Fibroblast of lung (primary cell): ENCODE results near the gene TRIM15. TPM values are rescaled to one million over a fixed set of nuclear protein-coding genes. Genes with fewer than 3 reads are reported as not detected.

ENCODE experiments used
- DNase-seq, 2 donors: peaks; one replicate each; pipeline versions ENCODE4 v3.0.0 to v3.0.0-alpha.2; 2010; ENCODE audit warnings: low read depth in 2 of 2
- H2AFZ ChIP-seq: 2 replicates; pipeline ENCODE4 v1.5.1; 2012; ENCODE audit warnings: low read length, control low read depth, inconsistent platforms
- H3K27ac ChIP-seq: 2 replicates; pipeline ENCODE4 v1.5.1; 2011; ENCODE audit warnings: low read length, control low read depth; ENCODE audit not compliant: insufficient read depth
- H3K27me3 ChIP-seq: 2 replicates; pipeline ENCODE4 v1.5.1; 2011; ENCODE audit warnings: mild to moderate bottlenecking, low read length; ENCODE audit not compliant: control insufficient read depth, insufficient read depth
- H3K36me3 ChIP-seq: 2 replicates; pipeline ENCODE4 v1.5.1; 2011; ENCODE audit warnings: low read length; ENCODE audit not compliant: control insufficient read depth, insufficient read depth
- H3K4me1 ChIP-seq: 2 replicates; pipeline ENCODE4 v1.5.1; 2011; ENCODE audit warnings: low read length; ENCODE audit not compliant: control insufficient read depth, insufficient read depth; ENCODE audit errors: extremely low read depth
- H3K4me2 ChIP-seq: 2 replicates; pipeline ENCODE4 v1.5.1; 2011; ENCODE audit warnings: low read length, control low read depth; ENCODE audit not compliant: insufficient read depth; ENCODE audit errors: extremely low read depth
- H3K4me3 ChIP-seq, 4 experiments: fragments of 200-600 bp in 1 of 4; sonication (generic) in 1 of 4; replicated peaks in 1 of 4; 2 replicates each; pipeline ENCODE4 v1.5.1; 2011 to 2016; ENCODE audit warnings: low read length in 4 of 4, low read depth in 3 of 4, mild to moderate bottlenecking in 3 of 4, control low read depth in 2 of 4, inconsistent platforms in 1 of 4, mixed read lengths in 1 of 4; ENCODE audit not compliant: insufficient read depth in 1 of 4; ENCODE audit errors: control extremely low read depth in 1 of 4
- H3K79me2 ChIP-seq: 2 replicates; pipeline ENCODE4 v1.5.1; 2012; ENCODE audit warnings: mild to moderate bottlenecking, low read length, inconsistent platforms; ENCODE audit not compliant: control insufficient read depth, insufficient read depth
- H3K9ac ChIP-seq: 2 replicates; pipeline ENCODE4 v1.5.1; 2011; ENCODE audit warnings: mild to moderate bottlenecking, low read length, control low read depth; ENCODE audit not compliant: insufficient read depth
- H3K9me3 ChIP-seq: 2 replicates; pipeline ENCODE4 v1.5.1; 2012; ENCODE audit warnings: low read depth, low read length; ENCODE audit not compliant: control insufficient read depth, insufficient read depth
- H4K20me1 ChIP-seq: 2 replicates; pipeline ENCODE4 v1.5.1; 2011; ENCODE audit warnings: low read length; ENCODE audit not compliant: control insufficient read depth, insufficient read depth; ENCODE audit errors: extremely low read depth
- CTCF ChIP-seq, 2 donors: IDR thresholded peaks in 1 of 2; conservative IDR thresholded peaks in 1 of 2; 1 replicate in 1 of 2; 2 replicates in 1 of 2; pipeline ENCODE4 v1.5.1; 2011 to 2012; ENCODE audit warnings: low read length in 2 of 2, control low read depth in 1 of 2, inconsistent platforms in 1 of 2, low read depth in 1 of 2, mild to moderate bottlenecking in 1 of 2
- EZH2 ChIP-seq: IDR thresholded peaks from 2 replicates; pipeline ENCODE4 v1.5.1; 2012; ENCODE audit warnings: low read length, control low read depth, mild to moderate bottlenecking; ENCODE audit errors: missing control alignments
- polyA plus RNA-seq, 2 donors: library from polyadenylated mRNA; depleted of rRNA in 1 of 2; stranded (reverse) in 1 of 2; unstranded in 1 of 2; fragments of >200 nt; gene quantifications; 2 replicates each; pipeline ENCODE4 v1.2.1, GENCODE V29; 2011 to 2012; ENCODE audit warnings: missing spikeins in 1 of 2
- total RNA-seq: library from RNA; depleted of rRNA; stranded (reverse); fragments of >200 nt; gene quantifications from 2 replicates; pipeline ENCODE4 v1.2.1, GENCODE V29; 2014

Gene TRIM15
- total and polyA plus RNA-seq, 2 donors (not counting 1 experiment from before 2014, with no cell fraction given): not detected

- Histone ChIP-seq H3K9ac (no peak overlapping the region), H2AFZ (no peak overlapping the region), H3K36me3 (no peaks in the 10 kb centered on the region)
Measured at GRCh38 chr6:30160008-30160784, 3.1 kb upstream of the TRIM15 start.

DNA sequence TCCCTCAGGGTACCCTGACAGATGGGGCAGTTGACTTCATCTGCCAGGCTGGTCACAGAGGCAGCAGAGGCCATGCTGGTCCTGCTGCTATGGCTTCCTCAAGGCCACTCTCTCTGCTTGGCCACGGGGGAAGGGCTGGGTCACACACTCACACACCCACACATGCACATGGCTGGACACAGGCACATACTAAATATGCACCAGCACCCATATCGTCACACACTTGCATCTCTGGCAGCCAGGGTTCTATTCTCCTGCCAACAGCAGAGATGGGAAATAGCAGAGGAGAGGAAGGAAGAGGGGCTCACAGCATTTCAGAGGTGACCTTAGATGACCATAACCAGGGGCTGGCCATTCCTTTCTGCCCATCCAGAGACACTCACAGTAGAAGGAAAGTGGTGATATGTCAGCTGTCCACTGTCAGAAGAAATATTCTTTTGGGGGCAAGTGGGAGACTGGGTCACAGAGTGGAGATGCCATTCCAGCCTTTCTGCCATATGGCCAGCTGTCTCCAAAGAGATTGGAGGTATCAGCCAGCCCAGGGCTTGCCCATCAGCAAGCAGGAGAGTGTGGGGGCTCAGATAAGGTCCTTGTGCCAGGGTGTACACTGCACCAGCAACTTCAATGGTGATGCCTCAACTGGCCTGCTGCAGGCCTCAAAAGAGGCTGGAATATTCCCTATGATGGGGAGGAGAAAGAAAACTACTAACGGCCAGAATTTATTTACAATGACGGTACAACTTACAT lies 2.4 kb upstream of the TRIM15 start, which contains the start of gene TRIM10:
TSS of gene TRIM10 (minus strand) at position 427 of the 747 bp plus-strand sequence. CDS start at position 74, 353 bp downstream.
- Histone ChIP-seq H3K27ac (no peak within 1 kb of the TSS), H3K27me3 (peaks cover 3% of the 10 kb centered on the region), H3K9me3 (no peaks in the 10 kb centered on the region), H3K4me1 (peaks cover 3% of the 10 kb centered on the region), H3K4me2 (no peak within 1 kb of the TSS), H2AFZ (no peak within 1 kb of the TSS), H4K20me1 (no peaks in the 10 kb centered on the region), H3K36me3 (no peaks in the 10 kb centered on the region), H3K4me3 (no peak within 1 kb of the TSS), H3K79me2 (no peaks in the 10 kb centered on the region), H3K9ac (no peak within 1 kb of the TSS)
- DNase-seq: no peak
- TF ChIP-seq CTCF (conservative IDR thresholded peaks at IDR 0.05 in 1 of 2, IDR thresholded peaks at IDR 0.05 in 1 of 2; ENCODE audit: low read depth in 1 of 2, low read length in 2 of 2) (no peak), EZH2 (no peak)

More at GRCh38 chr6:30160008-30160784, 3.1 kb upstream of the TRIM15 start:
- H3K4me2 ChIP-seq: no peak overlapping the region
- H3K27me3 ChIP-seq: peaks cover 3% of the 10 kb centered on the region
- no peak overlapping the region for H3K4me3 ChIP-seq
- H4K20me1 ChIP-seq: no peaks in the 10 kb centered on the region
- H3K27ac ChIP-seq: no peak overlapping the region
- no peaks in the 10 kb centered on the region for H3K79me2 ChIP-seq
- DNase-seq: no peak
- H3K4me1 ChIP-seq: peaks cover 3% of the 10 kb centered on the region
- no peak for TF ChIP-seq CTCF (conservative IDR thresholded peaks at IDR 0.05 in 1 of 2, IDR thresholded peaks at IDR 0.05 in 1 of 2; ENCODE audit: low read depth in 1 of 2, low read length in 2 of 2)
- TF ChIP-seq EZH2: no peak
- no peaks in the 10 kb centered on the region for H3K9me3 ChIP-seq
